Measurements from ENCODE around the gene RIPPLY1.

DNA sequence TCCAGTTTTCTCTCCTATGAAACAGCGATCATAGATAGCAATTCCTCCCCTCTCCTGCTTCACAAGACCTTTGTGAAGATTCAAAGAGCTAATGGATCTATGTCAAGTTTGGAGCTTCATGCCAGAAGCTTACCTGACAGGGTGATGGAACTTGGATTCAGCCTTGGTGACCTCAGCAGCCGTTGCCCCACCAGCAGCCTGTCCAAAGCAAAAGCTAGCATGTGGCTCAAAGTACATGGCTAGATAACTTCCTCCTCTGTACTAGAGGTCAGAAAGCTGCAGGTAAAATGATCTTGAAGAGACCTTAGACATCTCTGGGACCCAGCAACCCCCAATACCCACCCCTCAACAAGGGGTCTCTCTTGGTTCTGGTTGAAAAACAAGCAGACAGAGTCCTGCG is 1.8 kb downstream of the RIPPLY1 start:
- TF ChIP-seq POLR2AphosphoS5 (IDR thresholded peaks at IDR 0.05) = no peak
- TF ChIP-seq POLR2A (IDR thresholded peaks at IDR 0.05) = no peak
- TF ChIP-seq, protein P1, sequence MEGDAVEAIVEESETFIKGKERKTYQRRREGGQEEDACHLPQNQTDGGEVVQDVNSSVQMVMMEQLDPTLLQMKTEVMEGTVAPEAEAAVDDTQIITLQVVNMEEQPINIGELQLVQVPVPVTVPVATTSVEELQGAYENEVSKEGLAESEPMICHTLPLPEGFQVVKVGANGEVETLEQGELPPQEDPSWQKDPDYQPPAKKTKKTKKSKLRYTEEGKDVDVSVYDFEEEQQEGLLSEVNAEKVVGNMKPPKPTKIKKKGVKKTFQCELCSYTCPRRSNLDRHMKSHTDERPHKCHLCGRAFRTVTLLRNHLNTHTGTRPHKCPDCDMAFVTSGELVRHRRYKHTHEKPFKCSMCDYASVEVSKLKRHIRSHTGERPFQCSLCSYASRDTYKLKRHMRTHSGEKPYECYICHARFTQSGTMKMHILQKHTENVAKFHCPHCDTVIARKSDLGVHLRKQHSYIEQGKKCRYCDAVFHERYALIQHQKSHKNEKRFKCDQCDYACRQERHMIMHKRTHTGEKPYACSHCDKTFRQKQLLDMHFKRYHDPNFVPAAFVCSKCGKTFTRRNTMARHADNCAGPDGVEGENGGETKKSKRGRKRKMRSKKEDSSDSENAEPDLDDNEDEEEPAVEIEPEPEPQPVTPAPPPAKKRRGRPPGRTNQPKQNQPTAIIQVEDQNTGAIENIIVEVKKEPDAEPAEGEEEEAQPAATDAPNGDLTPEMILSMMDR (IDR thresholded peaks at IDR 0.05) = no peak
